ENCODE results near the gene EDC4. TPM values are rescaled to one million over a fixed set of nuclear protein-coding genes. Genes with fewer than 3 reads are reported as not detected.
A peak's percentile ranks its signal among the peaks of the same experiment; 100 is the strongest.

The EDC4 gene
- total RNA-seq, 4 donors from 2014 or later: 43.8 to 72.6 (median 53.5) TPM

GRCh38 chr16:67897231-67897630, 24.4 kb downstream of the EDC4 start:
- no peak overlapping the region for H3K4me3 ChIP-seq
- no peaks in the 10 kb centered on the region for H3K9me3 ChIP-seq
- H3K36me3 ChIP-seq: peaks cover 0 to 13% of the 10 kb centered on the region in 2 donors
- no peaks in the 10 kb centered on the region for H3K27me3 ChIP-seq
- TF ChIP-seq EP300 (IDR thresholded peaks at IDR 0.05): no peak
- TF ChIP-seq POLR2AphosphoS5 (IDR thresholded peaks at IDR 0.05): peak; percentile 22
- peaks cover 7 to 61% (median 26%) of the 10 kb centered on the region in 3 donors for H3K4me1 ChIP-seq
- H3K27ac ChIP-seq: peak overlapping the region in 3 of 4 donors; percentile 41 to 69 (median 53)
- WGBS, 2 donors (ENCODE audit: low coverage in 1 of 2): 60% methylated on average over 3 of the region's 3 CpGs; no CpG with 5 or more reads in 1 of the 2 donors
- ATAC-seq: peak; percentile 41

GRCh38 chr16:67901734-67902133, 28.9 kb downstream of the EDC4 start:
- Histone ChIP-seq H3K36me3 (peaks cover 0 to 28% of the 10 kb centered on the region in 2 donors), H3K9me3 (no peaks in the 10 kb centered on the region), H3K27me3 (no peaks in the 10 kb centered on the region), H3K4me3 (no peak overlapping the region), H3K4me1 (peaks cover 0 to 22% (median 12%) of the 10 kb centered on the region in 3 donors), H3K27ac (no peak overlapping the region)
- TF ChIP-seq POLR2A (IDR thresholded peaks at IDR 0.05) (no peak), CTCF (IDR thresholded peaks at IDR 0.05) (no peak), EP300 (IDR thresholded peaks at IDR 0.05) (no peak), POLR2AphosphoS5 (IDR thresholded peaks at IDR 0.05) (no peak)
- WGBS, 2 donors (ENCODE audit: low coverage in 1 of 2): 73 to 83% methylated on average over 1 to 3 of the region's 5 CpGs
- no peak for ATAC-seq

GRCh38 chr16:67902831-67903230, 30.0 kb downstream of the EDC4 start:
- Histone ChIP-seq H3K4me3 (no peak overlapping the region), H3K36me3 (peaks cover 0 to 28% of the 10 kb centered on the region in 2 donors), H3K27ac (no peak overlapping the region), H3K4me1 (peaks cover 0 to 11% (median 3%) of the 10 kb centered on the region in 3 donors), H3K9me3 (no peaks in the 10 kb centered on the region), H3K27me3 (no peaks in the 10 kb centered on the region)
- no peak for TF ChIP-seq POLR2AphosphoS5 (IDR thresholded peaks at IDR 0.05)
- TF ChIP-seq EP300 (IDR thresholded peaks at IDR 0.05): no peak
- no peak for TF ChIP-seq POLR2A (IDR thresholded peaks at IDR 0.05)
- no peak for TF ChIP-seq CTCF (IDR thresholded peaks at IDR 0.05)
- 70 to 90% methylated on average over 3 of the region's 4 CpGs for WGBS, 2 donors (ENCODE audit: low coverage in 1 of 2)
- ATAC-seq: no peak

- Histone ChIP-seq H3K27ac (no peak overlapping the region), H3K4me1 (peaks cover 0 to 9% (median 0%) of the 10 kb centered on the region in 3 donors), H3K4me3 (no peak overlapping the region), H3K27me3 (no peaks in the 10 kb centered on the region), H3K9me3 (no peaks in the 10 kb centered on the region), H3K36me3 (peaks cover 0 to 57% of the 10 kb centered on the region in 2 donors)
- TF ChIP-seq CTCF (IDR thresholded peaks at IDR 0.05) (no peak), POLR2A (IDR thresholded peaks at IDR 0.05) (no peak), POLR2AphosphoS5 (IDR thresholded peaks at IDR 0.05) (no peak), EP300 (IDR thresholded peaks at IDR 0.05) (no peak)
- ATAC-seq: no peak
- WGBS, 2 donors (ENCODE audit: low coverage in 1 of 2): 98% methylated on average over 5 of the region's 11 CpGs; no CpG with 5 or more reads in 1 of the 2 donors
Measured at GRCh38 chr16:67907397-67908180, 34.7 kb downstream of the EDC4 start.

GRCh38 chr16:67909056-67909742, 36.3 kb downstream of the EDC4 start:
- Histone ChIP-seq H3K4me1 (peaks cover 0 to 9% (median 0%) of the 10 kb centered on the region in 3 donors), H3K27ac (no peak overlapping the region), H3K9me3 (no peaks in the 10 kb centered on the region), H3K4me3 (no peak overlapping the region), H3K36me3 (peaks cover 0 to 48% of the 10 kb centered on the region in 2 donors), H3K27me3 (no peaks in the 10 kb centered on the region)
- no peak for ATAC-seq
- no peak for TF ChIP-seq CTCF (IDR thresholded peaks at IDR 0.05)
- no peak for TF ChIP-seq POLR2AphosphoS5 (IDR thresholded peaks at IDR 0.05)
- TF ChIP-seq POLR2A (IDR thresholded peaks at IDR 0.05): no peak
- no peak for TF ChIP-seq EP300 (IDR thresholded peaks at IDR 0.05)
- 78 to 94% methylated on average over 7 to 8 of the region's 36 CpGs for WGBS, 2 donors (ENCODE audit: low coverage in 1 of 2)

All from gastroesophageal sphincter (tissue), 4 donors.